OCI-LY7 (cell line): ENCODE results near the gene SAP30. TPM values are rescaled to one million over a fixed set of nuclear protein-coding genes. Genes with fewer than 3 reads are reported as not detected.
A peak's percentile ranks its signal among the peaks of the same experiment; 100 is the strongest.

ENCODE experiments used
- BruUV-seq: library from RNA; stranded (reverse); fragments of 400-500 nt; replicated peaks from 2 replicates; lab custom pipeline; 2021; lab: Mats Ljungman, UMichigan
- CTCF ChIA-PET: fragments of 300-600 bp; sonication (Branson Sonifier 250); formaldehyde crosslinking; loops from one replicate; lab custom pipeline; 2022; ENCODE audit warnings: antibody characterized with exemption; ENCODE audit not compliant: unreplicated experiment; lab: Charles Lee
- POLR2A ChIA-PET: fragments of 300-600 bp; sonication (Branson Sonifier 250); formaldehyde crosslinking; loops from one replicate; lab custom pipeline; 2022; ENCODE audit warnings: antibody characterized with exemption; lab: Charles Lee
- DNase-seq: peaks from one replicate; pipeline ENCODE4 v3.0.0-alpha.2; 2015; ENCODE audit warnings: low spot score
- H2AFZ ChIP-seq: fragments of 200-600 bp; sonication (generic), shearing (Covaris generic); 2 replicates; pipeline ENCODE4 v1.6.1; 2014; ENCODE audit warnings: mild to moderate bottlenecking, antibody characterized with exemption, low read length, moderate library complexity
- H3K27ac ChIP-seq: fragments of 200-600 bp; sonication (generic); 2 replicates; pipeline ENCODE4 v1.5.1; 2014; ENCODE audit warnings: mixed run types, low read depth, mild to moderate bottlenecking, moderate library complexity, low read length, inconsistent platforms; ENCODE audit not compliant: poor library complexity, severe bottlenecking
- H3K36me3 ChIP-seq: fragments of 200-600 bp; sonication (generic); 2 replicates; pipeline ENCODE4 v1.6.1; 2014; ENCODE audit warnings: mild to moderate bottlenecking, antibody characterized with exemption, low read length, moderate library complexity, mixed read lengths; ENCODE audit not compliant: insufficient read depth
- H3K4me1 ChIP-seq: fragments of 200-600 bp; sonication (generic); 2 replicates; pipeline ENCODE4 v1.5.1; 2014; ENCODE audit warnings: mild to moderate bottlenecking, low read length; ENCODE audit not compliant: insufficient read depth, poor library complexity, severe bottlenecking
- H3K4me2 ChIP-seq: fragments of 200-600 bp; sonication (generic); 2 replicates; pipeline ENCODE4 v1.6.1; 2014; ENCODE audit warnings: mild to moderate bottlenecking, low read length
- H3K4me3 ChIP-seq: fragments of 200-600 bp; sonication (generic); 2 replicates; pipeline ENCODE4 v1.5.1; 2014; ENCODE audit warnings: mild to moderate bottlenecking, low read depth, low read length; ENCODE audit not compliant: poor library complexity, severe bottlenecking
- H3K79me2 ChIP-seq: fragments of 200-600 bp; sonication (generic); 2 replicates; pipeline ENCODE4 v1.6.1; 2016; ENCODE audit warnings: low read depth, mild to moderate bottlenecking, low read length, moderate library complexity, mixed read lengths; ENCODE audit not compliant: insufficient read depth
- H3K9me2 ChIP-seq: fragments of 200-600 bp; sonication (generic); 2 replicates; pipeline ENCODE4 v1.6.1; 2016; ENCODE audit warnings: mild to moderate bottlenecking, low read length, mixed read lengths; ENCODE audit not compliant: insufficient read depth
- H3K9me3 ChIP-seq: fragments of 200-600 bp; sonication (generic); 2 replicates; pipeline ENCODE4 v1.6.1; 2014; ENCODE audit warnings: mild to moderate bottlenecking, mixed run types, low read length, mixed read lengths
- H4K20me1 ChIP-seq: fragments of 200-600 bp; sonication (generic); 2 replicates; pipeline ENCODE4 v1.6.1; 2014; ENCODE audit warnings: mild to moderate bottlenecking, antibody characterized with exemption, low read length, moderate library complexity, mixed read lengths; ENCODE audit not compliant: insufficient read depth
- CTCF ChIP-seq: fragments of 200-600 bp; sonication (generic); conservative IDR thresholded peaks from 2 replicates; pipeline ENCODE4 v1.5.1; 2014; ENCODE audit warnings: mild to moderate bottlenecking, antibody characterized with exemption, low read length, moderate library complexity, mixed read lengths
- EZH2phosphoT487 ChIP-seq: fragments of 200-600 bp; sonication (generic); IDR thresholded peaks from 2 replicates; pipeline ENCODE4 v1.6.1; 2018; ENCODE audit warnings: low read depth, borderline replicate concordance, mild to moderate bottlenecking, mixed run types, antibody characterized with exemption, low read length, moderate library complexity, mixed read lengths
- intact Hi-C: fragments of 100-400 bp; cut with micrococcal nuclease; formaldehyde crosslinking; loops from one replicate; pipeline ENCODE4 v1.10.0; 2022; ENCODE audit not compliant: unreplicated experiment
- total RNA-seq, 2 experiments: library from RNA; depleted of rRNA in 1 of 2; stranded (reverse); fragments of >200 nt in 1 of 2; shearing (Covaris generic) in 1 of 2; gene quantifications; 2 replicates each; pipeline ENCODE4 v1.2.3, GENCODE V29; 2014 to 2022

Gene SAP30
- total RNA-seq, 2 experiments from 2014 or later, result 56.0 to 86.2 TPM

GRCh38 chr4:173328236-173328901 is 42.4 kb upstream of the SAP30 start:
- TF ChIP-seq EZH2phosphoT487 (no peak), CTCF (no peak)
- Histone ChIP-seq H3K27ac (no peak overlapping the region), H3K4me3 (no peak overlapping the region), H3K79me2 (peaks cover 41% of the 10 kb centered on the region), H3K9me3 (no peaks in the 10 kb centered on the region), H4K20me1 (peaks cover 37% of the 10 kb centered on the region; the same call in 1 of the 2 replicates), H3K9me2 (no peaks in the 10 kb centered on the region), H3K36me3 (peaks cover 96% of the 10 kb centered on the region), H3K4me2 (no peak overlapping the region), H2AFZ (no peak overlapping the region), H3K4me1 (peaks cover 26% of the 10 kb centered on the region)
- ChIA-PET CTCF (no interaction called here), POLR2A (interaction anchor here (2.4 to 14.1 kb wide), 2 partner anchors 18 to 41 kb away, joined by 12 to 336 read pairs; partner anchors contain the start of gene SAP30)
- intact Hi-C loops, result no loop called here
- no TSS peak for BruUV-seq
- no peak for DNase-seq

- Histone ChIP-seq H3K4me2 (peak overlapping the region; percentile 40), H3K36me3 (peaks cover 85% of the 10 kb centered on the region), H3K9me3 (no peaks in the 10 kb centered on the region), H2AFZ (no peak overlapping the region), H3K79me2 (peaks cover 54% of the 10 kb centered on the region), H3K27ac (no peak overlapping the region), H4K20me1 (peaks cover 37% of the 10 kb centered on the region; the same call in 1 of the 2 replicates), H3K4me1 (peaks cover 26% of the 10 kb centered on the region), H3K9me2 (no peaks in the 10 kb centered on the region), H3K4me3 (peak overlapping the region; percentile 32)
- intact Hi-C loops, result no loop called here
- ChIA-PET CTCF (no interaction called here), POLR2A (interaction anchor here (0.9 to 14.1 kb wide), 10 partner anchors 8 to 56 kb away, joined by 3 to 336 read pairs (median 4); partner anchors contain the start of gene SAP30)
- DNase-seq, result no peak
- no TSS peak for BruUV-seq
- TF ChIP-seq EZH2phosphoT487 (no peak), CTCF (no peak)
These were observed 40.2 kb upstream of the SAP30 start for GRCh38 chr4:173330590-173330989.

GRCh38 chr4:173332021-173332487 is 38.7 kb upstream of the SAP30 start:
- TF ChIP-seq EZH2phosphoT487 (no peak), CTCF (no peak; the same call in 1 of the 2 replicates)

More at GRCh38 chr4:173332021-173332487, 38.7 kb upstream of the SAP30 start:
- no TSS peak for BruUV-seq
- peaks cover 70% of the 10 kb centered on the region for H3K36me3 ChIP-seq
- peak overlapping the region; percentile 99 for H3K4me3 ChIP-seq
- DNase-seq, result no peak
- intact Hi-C loops, result no loop called here
- CTCF ChIA-PET, result no interaction called here
- H3K79me2 ChIP-seq, result peaks cover 69% of the 10 kb centered on the region
- no peaks in the 10 kb centered on the region for H3K9me2 ChIP-seq
- H3K9me3 ChIP-seq, result no peaks in the 10 kb centered on the region
- peak overlapping the region; percentile 92 for H3K27ac ChIP-seq
- H3K4me1 ChIP-seq, result peaks cover 37% of the 10 kb centered on the region
- peak overlapping the region; percentile 94 for H3K4me2 ChIP-seq
- H4K20me1 ChIP-seq, result peaks cover 34% of the 10 kb centered on the region; the same call in 1 of the 2 replicates
- no peak overlapping the region for H2AFZ ChIP-seq
- POLR2A ChIA-PET, result interaction anchor here (0.7 to 14.1 kb wide), 5 partner anchors 21 to 264 kb away, joined by 3 to 336 read pairs (median 4); partner anchors contain the start of gene SAP30
